Skeletal muscle tissue (tissue), 4 donors: Measurements from ENCODE around the gene ZNHIT3. TPM values are rescaled to one million over a fixed set of nuclear protein-coding genes. Genes with fewer than 3 reads are reported as not detected.

Experiments
- H3K27ac ChIP-seq: one replicate; pipeline ENCODE4 v1.7.0; 2013; ENCODE audit warnings: mild to moderate bottlenecking, low read depth, low read length, inconsistent platforms
- H3K27me3 ChIP-seq, 3 donors: one replicate each; pipeline ENCODE4 v1.7.0; 2013; ENCODE audit warnings: low read length in 3 of 3; ENCODE audit not compliant: control insufficient read depth in 3 of 3, insufficient read depth in 3 of 3
- H3K36me3 ChIP-seq, 3 donors: one replicate each; pipeline ENCODE4 v1.7.0; 2013; ENCODE audit warnings: low read length in 3 of 3; ENCODE audit not compliant: control insufficient read depth in 3 of 3, insufficient read depth in 3 of 3
- H3K4me1 ChIP-seq, 3 donors: one replicate each; pipeline ENCODE4 v1.7.0; 2013; ENCODE audit warnings: low read length in 3 of 3, mild to moderate bottlenecking in 3 of 3; ENCODE audit not compliant: control insufficient read depth in 3 of 3, insufficient read depth in 3 of 3
- H3K4me3 ChIP-seq, 3 donors: one replicate each; pipeline ENCODE4 v1.7.0; 2013; ENCODE audit warnings: low read length in 3 of 3
- H3K9ac ChIP-seq, 3 donors: one replicate each; pipeline ENCODE4 v1.7.0; 2013; ENCODE audit warnings: low read length in 3 of 3, mild to moderate bottlenecking in 3 of 3, moderate library complexity in 2 of 3, low read depth in 1 of 3
- H3K9me3 ChIP-seq, 3 donors: one replicate each; pipeline ENCODE4 v1.7.0; 2013; ENCODE audit warnings: low read length in 3 of 3; ENCODE audit not compliant: control insufficient read depth in 3 of 3
- total RNA-seq: library from RNA; depleted of rRNA; stranded (reverse); fragments of >200 nt; gene quantifications from one replicate; pipeline ENCODE4 v1.2.3, GENCODE V29; 2014
- donor health status: Osteomylitis.

The ZNHIT3 gene
- total RNA-seq, 1 donor from 2014 or later = 37.1 TPM

DNA sequence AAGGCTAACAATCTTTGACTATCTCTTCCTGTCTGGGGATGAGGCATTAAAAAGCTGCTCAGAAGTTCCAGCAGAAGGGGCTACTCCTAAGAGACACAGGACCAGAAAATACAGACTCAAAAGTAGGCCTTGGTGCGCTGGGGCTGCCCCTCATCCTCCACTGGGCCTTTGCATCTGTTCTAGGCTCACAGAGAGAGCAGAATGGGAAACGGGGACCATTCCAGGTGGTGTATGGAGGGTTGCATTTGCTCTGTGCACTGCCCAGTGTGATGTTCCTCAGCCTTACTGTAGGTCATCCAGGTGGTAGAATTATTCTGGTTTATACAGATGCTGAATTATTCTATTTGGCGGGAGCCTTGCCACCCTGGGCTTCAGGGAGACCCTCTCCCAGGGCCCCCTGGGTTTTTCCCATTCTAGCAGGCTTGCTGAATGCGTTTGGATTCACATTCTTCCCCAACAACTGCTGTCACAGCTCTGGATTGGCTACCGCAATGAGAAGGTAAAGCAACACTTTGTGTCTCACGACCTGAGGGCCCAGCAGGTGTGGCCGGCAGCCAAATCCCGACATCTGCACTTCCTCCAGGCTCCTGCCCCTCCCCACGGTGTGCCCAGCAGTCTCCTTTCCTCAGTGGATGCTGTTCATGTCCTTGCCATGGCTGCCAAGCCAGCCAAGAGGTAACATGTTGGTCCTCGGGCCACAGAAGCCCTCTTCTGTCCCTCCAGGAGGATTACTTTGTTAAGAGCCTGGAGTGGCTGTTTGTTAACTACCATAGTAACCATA lies 25.0 kb upstream of the ZNHIT3 start:
- Histone ChIP-seq H3K4me3 (no peak overlapping the region), H3K27me3 (peaks cover 42 to 44% (median 42%) of the 10 kb centered on the region in 3 donors), H3K4me1 (no peaks in the 10 kb centered on the region)

DNA sequence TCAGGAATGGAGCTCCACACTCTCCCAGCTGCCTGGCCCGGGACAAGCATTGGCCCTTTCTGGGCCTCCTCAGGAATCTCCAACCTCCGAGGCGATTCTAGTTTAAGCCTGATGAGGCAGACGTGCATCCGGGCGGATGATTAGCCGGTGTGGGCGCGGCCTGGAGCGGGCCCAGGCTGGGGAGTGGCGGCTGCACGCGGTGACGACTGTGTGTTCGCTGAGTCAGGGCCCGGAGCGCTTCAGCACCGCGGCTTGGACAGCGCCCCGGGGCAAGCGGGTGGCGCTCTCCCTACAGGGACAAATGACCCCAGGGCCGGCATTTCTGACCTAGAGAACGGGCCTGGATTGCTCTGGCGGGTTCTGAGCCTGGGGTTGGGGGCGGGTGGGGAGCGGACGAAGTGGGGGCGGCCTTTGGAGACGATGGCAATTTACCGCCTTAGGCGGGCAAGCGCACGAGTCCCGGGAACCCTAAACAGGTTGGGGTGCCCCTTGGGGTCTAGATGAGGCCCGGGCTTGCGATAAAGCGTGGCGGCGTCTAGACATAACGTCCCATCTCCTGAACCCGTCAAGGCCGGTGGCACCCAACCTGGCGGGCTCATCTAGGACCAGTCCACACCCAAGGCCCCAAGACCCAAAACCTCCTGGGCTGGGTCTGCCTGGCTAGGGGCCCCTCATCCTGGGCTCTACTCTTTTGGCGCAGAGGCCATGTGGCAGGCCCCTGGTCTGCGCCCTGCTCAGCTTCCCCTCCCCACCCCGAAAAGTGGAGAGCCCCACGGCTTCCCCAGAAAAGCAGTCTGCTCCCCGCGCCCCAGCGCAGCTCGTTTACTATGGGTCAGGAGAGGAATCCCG lies 22.3 kb upstream of the ZNHIT3 start:
- no peak overlapping the region for H3K9ac ChIP-seq

More for the DNA sequence above, 25.0 kb upstream of the ZNHIT3 start:
- Histone ChIP-seq H3K9ac (no peak overlapping the region), H3K27ac (no peak overlapping the region), H3K36me3 (no peaks in the 10 kb centered on the region), H3K9me3 (no peaks in the 10 kb centered on the region)

DNA sequence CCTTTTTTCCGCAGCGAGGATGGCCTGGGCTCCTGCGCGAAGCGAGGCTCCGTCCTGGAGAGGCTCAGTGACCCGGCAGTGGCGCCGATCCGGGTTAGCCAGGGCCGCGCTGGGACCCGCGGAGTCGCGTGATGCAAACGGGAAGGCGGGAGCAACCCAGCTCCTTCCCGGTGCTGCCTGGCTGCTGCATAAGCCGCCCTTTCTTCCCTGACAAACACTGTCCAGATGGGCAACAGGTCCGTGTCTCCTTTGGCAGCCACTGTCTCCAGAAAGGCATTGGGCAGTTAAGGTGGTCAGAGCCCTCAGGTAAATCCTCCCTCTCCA lies 21.8 kb upstream of the ZNHIT3 start:
- H3K4me3 ChIP-seq = no peak overlapping the region
- H3K4me1 ChIP-seq = no peaks in the 10 kb centered on the region
- H3K27ac ChIP-seq = no peak overlapping the region
- peaks cover 50 to 58% (median 50%) of the 10 kb centered on the region in 3 donors for H3K27me3 ChIP-seq
- H3K9ac ChIP-seq = no peak overlapping the region
- H3K9me3 ChIP-seq = no peaks in the 10 kb centered on the region
- no peaks in the 10 kb centered on the region for H3K36me3 ChIP-seq

More for the DNA sequence above, 22.3 kb upstream of the ZNHIT3 start:
- Histone ChIP-seq H3K4me3 (no peak overlapping the region), H3K27ac (no peak overlapping the region), H3K9me3 (no peaks in the 10 kb centered on the region), H3K4me1 (no peaks in the 10 kb centered on the region), H3K27me3 (peaks cover 51 to 56% (median 52%) of the 10 kb centered on the region in 3 donors), H3K36me3 (no peaks in the 10 kb centered on the region)

DNA sequence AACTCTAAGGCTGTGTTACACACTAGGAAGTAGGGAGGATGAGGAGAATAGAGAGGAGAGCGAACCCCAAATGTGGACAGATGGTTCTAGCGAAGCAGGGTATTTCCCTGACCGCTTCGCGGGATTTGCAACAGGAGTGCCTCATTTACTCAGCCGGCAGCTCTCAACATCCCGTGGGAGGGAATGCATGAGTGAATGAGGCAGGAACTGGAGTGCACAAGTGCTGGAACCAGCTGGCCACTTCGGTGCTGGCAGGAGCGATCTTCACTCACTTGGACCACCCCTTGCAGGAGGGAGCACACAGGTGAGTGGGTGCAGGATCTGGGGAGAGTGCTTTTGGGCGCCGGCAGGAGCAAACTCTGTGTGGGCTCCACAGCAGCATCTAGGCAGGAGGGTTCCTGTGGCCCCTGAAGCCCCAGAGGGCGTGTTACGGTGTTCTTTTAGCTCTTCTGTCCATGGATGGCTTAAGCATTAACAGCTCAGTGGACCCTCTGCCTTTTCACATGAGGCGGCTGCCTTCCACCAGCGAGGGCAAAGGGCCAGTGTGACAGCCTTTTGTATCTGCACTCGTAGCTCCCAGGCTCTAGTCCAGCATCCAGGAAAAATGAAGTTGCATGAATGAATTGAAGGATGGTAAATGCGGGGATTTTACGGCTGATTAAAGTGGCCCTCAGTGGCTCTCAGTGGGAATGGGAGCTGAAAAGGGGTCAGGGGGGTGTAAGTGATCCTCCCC lies 17.4 kb upstream of the ZNHIT3 start:
- Histone ChIP-seq H3K4me1 (no peaks in the 10 kb centered on the region), H3K4me3 (no peak overlapping the region), H3K36me3 (no peaks in the 10 kb centered on the region), H3K27ac (no peak overlapping the region), H3K27me3 (peaks cover 33 to 50% (median 45%) of the 10 kb centered on the region in 3 donors), H3K9ac (no peak overlapping the region), H3K9me3 (no peaks in the 10 kb centered on the region)

DNA sequence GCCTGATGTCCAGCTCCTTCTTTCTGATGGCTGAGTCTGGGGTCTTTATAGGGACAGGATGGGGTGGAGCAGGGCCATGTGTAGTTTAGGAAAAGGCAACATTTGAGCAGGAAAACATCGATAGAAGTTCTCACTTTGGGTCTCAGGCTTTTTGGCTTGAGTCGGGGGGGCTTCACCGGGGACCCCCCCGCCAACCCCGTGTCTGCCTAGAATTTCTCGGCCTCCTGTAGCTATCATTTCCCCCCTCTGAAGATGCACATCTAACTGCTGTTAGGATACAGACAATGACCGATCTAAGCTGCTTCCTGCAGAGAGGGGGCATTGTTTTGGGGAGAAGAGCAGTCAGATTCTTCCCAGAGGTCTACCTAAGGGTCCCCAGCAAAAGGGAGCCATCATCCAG lies 16.7 kb upstream of the ZNHIT3 start:
- Histone ChIP-seq H3K9ac (no peak overlapping the region), H3K36me3 (no peaks in the 10 kb centered on the region), H3K27me3 (peaks cover 29 to 44% (median 40%) of the 10 kb centered on the region in 3 donors), H3K9me3 (no peaks in the 10 kb centered on the region), H3K27ac (no peak overlapping the region), H3K4me1 (no peaks in the 10 kb centered on the region), H3K4me3 (no peak overlapping the region)

DNA sequence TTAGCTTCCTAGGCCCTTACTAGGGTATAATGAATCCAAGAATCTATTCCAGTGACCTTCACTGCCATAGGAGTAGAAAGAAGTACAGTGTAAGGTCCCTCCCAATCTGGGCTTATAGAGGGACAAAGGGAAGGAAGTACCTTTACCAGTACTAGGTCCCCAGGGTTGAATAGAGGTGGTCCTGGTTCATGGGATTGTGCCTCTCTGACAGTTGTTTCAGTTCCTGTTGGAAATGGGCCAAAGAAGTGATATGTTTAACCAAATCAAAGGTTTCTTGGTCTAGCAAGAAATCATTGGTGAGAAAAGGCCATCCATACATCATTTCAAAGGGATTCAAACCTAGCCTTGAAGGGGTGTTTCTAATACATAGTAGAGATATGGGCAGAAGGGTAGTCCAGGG lies 16.0 kb upstream of the ZNHIT3 start:
- Histone ChIP-seq H3K27me3 (peaks cover 24 to 37% (median 32%) of the 10 kb centered on the region in 3 donors), H3K4me3 (no peak overlapping the region), H3K9me3 (no peaks in the 10 kb centered on the region), H3K36me3 (no peaks in the 10 kb centered on the region), H3K9ac (no peak overlapping the region), H3K27ac (no peak overlapping the region), H3K4me1 (no peaks in the 10 kb centered on the region)

DNA sequence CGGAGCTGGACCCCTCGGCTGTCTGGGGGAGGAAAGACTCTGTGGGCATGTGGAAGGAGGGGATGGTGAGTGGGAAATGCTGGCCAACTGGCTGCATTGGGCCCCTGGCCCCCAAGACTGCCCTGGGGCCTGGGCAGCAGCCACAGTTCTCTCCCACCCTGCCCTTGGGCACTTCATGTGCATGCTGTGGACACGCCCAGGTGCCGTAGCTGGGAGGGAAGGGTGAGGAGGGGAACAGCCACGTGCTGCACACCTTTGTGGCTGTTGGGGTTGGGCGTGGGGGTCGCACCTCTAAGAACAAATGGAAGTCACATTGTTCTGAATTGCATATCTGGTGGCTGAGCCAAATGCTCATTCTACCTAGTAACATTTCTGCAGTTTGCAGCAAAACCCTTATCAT lies 11.9 kb upstream of the ZNHIT3 start:
- peaks cover 3 to 19% (median 16%) of the 10 kb centered on the region in 3 donors for H3K27me3 ChIP-seq
- no peak overlapping the region for H3K9ac ChIP-seq
- no peak overlapping the region for H3K27ac ChIP-seq
- H3K4me1 ChIP-seq = no peaks in the 10 kb centered on the region
- no peak overlapping the region for H3K4me3 ChIP-seq
- H3K9me3 ChIP-seq = no peaks in the 10 kb centered on the region
- H3K36me3 ChIP-seq = no peaks in the 10 kb centered on the region

DNA sequence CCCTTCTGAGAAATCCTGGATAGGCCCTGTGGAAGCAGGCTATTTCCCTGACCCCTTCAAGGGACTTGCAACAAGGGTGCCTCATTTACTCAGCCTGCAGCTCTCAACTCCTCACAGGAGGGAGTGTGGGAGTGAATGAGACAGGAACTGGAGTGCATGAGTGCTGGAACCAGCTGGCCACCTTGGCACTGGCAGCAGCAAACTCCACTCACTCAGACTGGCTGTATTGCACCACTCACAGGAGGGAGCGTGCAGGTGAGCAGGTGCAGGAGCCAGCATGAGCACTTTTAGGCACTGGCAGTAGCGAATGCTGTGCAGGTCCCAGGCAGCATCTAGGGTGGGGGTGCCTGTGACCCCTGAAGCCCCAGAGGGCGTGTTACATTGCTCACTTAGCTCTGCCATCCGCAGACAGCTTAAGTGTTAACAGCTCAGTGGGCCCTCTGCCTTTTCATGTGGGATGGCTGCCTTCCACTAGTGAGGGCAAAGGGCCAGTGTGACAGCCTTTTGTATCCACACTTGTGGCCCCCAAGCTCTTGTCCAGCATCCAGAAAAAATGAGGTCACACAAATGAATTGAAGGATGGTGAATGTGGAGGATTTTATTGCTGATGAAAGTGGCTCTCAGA lies 11.0 kb upstream of the ZNHIT3 start:
- no peaks in the 10 kb centered on the region for H3K9me3 ChIP-seq
- no peaks in the 10 kb centered on the region for H3K4me1 ChIP-seq
- H3K27ac ChIP-seq = no peak overlapping the region
- no peaks in the 10 kb centered on the region for H3K36me3 ChIP-seq
- H3K9ac ChIP-seq = no peak overlapping the region
- H3K27me3 ChIP-seq = peaks cover 3 to 12% (median 10%) of the 10 kb centered on the region in 3 donors
- no peak overlapping the region for H3K4me3 ChIP-seq

DNA sequence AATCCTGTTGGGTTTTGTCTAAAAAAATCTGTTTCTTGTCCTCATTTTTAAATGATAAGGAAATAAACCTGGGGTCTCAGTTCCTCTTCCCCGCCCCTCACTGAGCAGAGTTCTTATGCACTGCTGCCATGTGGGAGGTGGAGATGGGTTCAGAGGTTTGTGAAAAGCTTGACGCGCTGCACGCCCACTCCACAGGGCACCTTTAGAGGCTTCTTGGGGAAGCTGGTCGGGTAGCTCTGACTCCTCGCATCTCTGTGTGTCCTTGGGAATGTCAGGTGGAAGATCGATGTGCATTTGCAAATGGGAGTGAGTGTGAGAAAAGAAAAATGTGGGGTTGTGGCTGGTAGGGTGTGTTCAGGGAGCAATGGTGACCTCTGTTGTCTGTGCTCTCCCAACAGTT lies 4.7 kb upstream of the ZNHIT3 start:
- Histone ChIP-seq H3K4me1 (peaks cover 19 to 25% (median 21%) of the 10 kb centered on the region in 3 donors), H3K9ac (no peak overlapping the region), H3K27me3 (peaks cover 4 to 15% (median 13%) of the 10 kb centered on the region in 3 donors), H3K9me3 (no peaks in the 10 kb centered on the region), H3K4me3 (no peak overlapping the region), H3K27ac (no peak overlapping the region), H3K36me3 (no peaks in the 10 kb centered on the region)
